HG03520 (cell line): Measurements from ENCODE around the gene NUTF2.
A peak's percentile ranks its signal among the peaks of the same experiment; 100 is the strongest.

Source experiments
- ATAC-seq: cut with Tn5 transposase; IDR thresholded peaks from one replicate; pipeline ENCODE4 v1.9.1; 2021; ENCODE audit warnings: mild to moderate bottlenecking, moderate library complexity; ENCODE audit not compliant: unreplicated experiment

Gene NUTF2

DNA sequence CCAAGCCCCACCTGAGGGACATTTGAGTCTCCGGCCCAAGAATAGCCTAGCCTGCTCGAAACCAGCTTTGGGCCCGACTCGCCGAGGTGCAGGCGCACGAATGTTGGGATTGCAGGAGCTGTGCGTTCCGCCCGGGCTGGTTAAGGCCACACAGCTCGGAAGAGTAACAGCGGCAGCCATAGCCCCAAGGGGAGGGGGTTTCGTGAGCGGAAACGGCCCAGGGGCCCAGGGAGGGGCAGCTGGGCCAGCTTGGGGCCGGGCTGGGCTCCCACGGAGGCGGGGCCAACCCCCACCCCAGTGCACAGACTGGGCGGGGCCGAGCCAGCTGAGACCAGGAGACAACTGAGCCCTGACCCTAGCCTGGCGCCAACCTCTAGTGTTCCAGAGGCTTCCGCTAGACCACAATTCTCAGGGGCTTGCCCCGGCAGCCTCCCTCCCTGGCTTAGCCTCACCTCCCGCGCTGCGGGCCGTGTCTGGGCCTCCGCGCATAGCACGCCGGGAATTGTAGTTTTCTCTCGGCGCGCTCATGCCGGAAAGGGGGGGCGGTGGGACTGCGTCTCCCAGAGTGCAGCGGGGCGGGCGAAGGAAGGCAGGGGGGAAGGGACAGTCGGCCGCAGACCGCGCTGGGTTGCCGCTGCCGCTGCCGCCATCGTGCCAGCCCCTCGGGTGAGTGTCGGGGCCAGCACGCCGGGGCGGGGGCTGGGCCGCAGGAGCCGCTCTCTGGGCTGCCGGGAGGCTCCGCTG is at the start of gene NUTF2:
Gene NUTF2, plus strand, starts transcription at position 614 of the 744 bp plus-strand sequence. CDS start 18,198 bp downstream, outside the sequence.
- peak; percentile 49 for ATAC-seq

GRCh38 chr16:67800338-67800926 is 46.3 kb upstream of the NUTF2 start:
- ATAC-seq: no peak

GRCh38 chr16:67801241-67801640 is 45.5 kb upstream of the NUTF2 start:
- no peak for ATAC-seq

- no peak for ATAC-seq
These were observed 44.9 kb upstream of the NUTF2 start for GRCh38 chr16:67801883-67802282.

DNA sequence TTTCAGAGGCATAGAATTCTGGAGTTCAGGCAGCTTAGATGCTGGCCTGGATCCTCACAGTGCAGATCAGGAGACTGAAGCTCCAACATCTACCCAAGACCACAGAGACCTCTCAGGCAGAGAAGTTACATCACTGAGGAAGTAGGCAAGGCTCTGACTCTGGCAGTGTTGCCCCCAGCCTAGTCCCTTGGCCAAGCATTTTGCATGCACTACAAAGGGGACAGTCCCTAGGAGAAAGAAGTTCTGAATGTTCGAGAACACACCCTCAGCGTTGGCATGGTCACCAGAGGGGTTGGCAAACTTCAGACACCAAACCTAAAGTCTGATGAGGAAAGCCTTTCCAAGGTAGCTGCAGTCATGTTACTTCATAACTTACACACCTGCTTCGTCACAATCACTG is 42.8 kb upstream of the NUTF2 start:
- no peak for ATAC-seq

- no peak for ATAC-seq
These were observed 41.7 kb upstream of the NUTF2 start for GRCh38 chr16:67804853-67805542.

DNA sequence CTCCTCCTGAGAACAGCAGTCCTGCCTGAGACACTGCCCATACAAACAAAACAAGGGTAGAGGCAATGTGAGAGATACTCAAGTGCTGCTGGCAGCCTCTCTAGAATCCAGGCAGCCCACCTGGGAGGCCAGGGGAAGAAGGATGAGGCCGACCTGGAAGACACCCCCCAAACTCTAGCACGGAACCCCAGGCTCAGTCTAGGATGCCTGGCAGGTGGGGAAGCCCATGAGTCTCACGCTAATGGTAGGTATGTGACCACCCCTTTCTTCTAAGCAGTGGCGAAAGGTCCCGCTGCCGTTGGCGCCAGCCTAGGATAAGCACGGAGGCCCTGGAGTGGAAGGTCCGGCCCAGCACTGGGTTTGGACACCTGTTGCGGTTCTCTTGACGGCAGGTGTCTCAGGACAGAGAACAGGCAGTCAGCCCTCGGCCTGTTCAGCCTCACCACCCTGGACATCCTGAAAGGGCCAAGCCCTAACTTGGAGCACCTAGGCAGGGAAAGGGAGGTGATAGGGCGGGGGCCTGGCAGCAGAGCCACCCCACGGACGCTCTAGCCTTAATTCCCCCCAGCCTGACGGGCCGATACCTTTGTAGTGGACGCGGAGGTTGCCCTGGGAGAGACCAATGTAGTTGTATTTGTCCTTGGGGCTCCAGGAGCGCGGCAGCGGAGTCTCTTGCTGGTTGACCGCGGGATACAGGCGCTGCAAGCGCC is 40.9 kb upstream of the NUTF2 start:
- peak; percentile 0 for ATAC-seq

GRCh38 chr16:67806428-67807147 is 40.1 kb upstream of the NUTF2 start, which contains the start of the genes RANBP10 and TSNAXIP1:
TSS of gene RANBP10 (minus strand) at chr16:67806560. CDS start at chr16:67806536, 24 bp downstream.
TSS of gene TSNAXIP1 (plus strand) at chr16:67806889. CDS start at chr16:67807150, 261 bp downstream.
- ATAC-seq: peak; percentile 88

- ATAC-seq: no peak
These were observed 39.5 kb upstream of the NUTF2 start for GRCh38 chr16:67807148-67807682.

- ATAC-seq: no peak
These were observed 34.8 kb upstream of the NUTF2 start for GRCh38 chr16:67811899-67812298.

DNA sequence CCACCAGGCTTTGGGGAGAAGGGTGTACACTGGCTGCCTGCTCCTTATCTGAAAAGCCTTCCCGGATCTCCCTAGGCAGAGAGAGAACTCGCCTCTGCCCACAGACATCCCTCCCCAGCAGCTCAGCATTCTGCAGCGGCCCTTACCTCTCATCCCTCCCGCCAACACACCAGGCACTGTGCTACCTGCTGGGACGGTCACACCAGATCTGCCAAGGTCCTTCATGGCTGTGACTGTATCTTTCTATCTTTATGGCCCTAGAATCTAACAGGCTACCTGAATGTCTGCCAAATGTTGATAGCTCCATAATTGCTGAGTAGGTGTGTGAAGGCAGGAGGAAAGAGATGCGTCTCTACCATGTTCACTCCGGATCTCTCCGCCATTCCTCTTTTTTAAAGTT is 32.2 kb upstream of the NUTF2 start:
- no peak for ATAC-seq

DNA sequence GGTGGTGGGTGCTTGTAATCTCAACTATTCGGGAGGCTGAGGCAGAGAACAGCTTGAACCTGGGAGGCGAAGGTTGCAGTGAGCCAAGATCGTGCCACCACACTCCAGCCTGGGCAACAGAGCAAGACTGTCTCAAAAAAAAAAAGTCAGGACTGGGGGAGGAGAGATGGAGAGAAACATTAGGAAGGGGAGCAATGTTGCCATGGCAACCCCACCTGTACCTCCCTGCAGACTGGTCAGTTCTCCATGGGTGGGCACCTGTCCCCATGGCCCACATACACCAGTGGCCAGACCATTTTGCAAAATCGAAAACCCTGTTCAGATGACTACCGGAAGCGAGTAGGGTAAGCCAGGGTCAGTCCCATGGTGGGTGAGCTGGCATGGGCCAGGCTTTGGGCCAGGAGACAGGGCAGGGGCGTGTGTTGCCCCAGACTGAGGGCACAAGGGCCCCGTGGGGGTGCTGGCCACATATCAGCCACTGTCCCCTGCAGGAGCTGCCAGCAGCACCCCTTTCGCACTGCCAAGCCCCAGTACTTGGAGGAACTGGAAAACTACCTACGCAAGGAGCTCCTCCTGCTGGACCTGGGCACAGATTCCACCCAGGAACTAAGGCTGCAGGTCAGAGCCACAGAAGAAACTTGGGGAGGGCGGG is 26.0 kb upstream of the NUTF2 start:
- no peak for ATAC-seq

DNA sequence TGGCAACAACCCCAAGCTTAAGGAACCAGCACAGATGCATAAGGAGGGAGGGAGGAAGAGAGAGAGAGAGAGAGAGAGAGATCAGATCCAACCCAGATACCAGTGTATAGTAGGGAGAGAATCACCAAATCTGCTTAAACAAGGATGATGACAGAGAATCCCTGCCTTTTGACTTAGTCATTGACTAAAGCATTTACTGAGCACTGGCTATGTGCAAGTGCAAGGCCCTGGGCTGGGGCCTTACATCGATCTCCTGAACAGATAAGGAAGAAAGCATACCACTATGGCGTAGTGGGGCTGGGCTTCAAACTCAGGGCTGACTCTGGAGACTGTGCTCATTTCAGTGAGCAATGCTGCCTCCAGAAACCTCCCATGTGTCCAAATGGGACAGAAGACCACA is 24.2 kb upstream of the NUTF2 start:
- no peak for ATAC-seq

DNA sequence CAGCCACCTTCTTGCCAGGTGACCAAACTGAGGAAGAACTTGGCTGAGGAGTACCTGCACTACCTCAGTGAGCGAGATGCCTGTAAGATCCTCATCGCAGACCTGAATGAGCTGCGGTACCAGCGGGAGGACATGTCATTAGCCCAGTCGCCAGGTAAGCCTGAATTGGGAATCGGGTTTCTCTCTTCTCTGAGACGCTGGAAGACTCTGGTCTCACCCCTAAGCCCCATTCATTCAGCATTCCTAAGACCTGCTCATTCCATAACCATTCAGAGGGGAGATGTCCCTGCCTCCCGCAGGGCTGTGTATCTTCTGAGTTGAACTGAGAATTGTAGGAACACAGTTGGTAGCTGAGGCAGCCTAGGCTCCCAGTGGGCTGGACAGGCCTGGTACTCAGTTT is 21.6 kb upstream of the NUTF2 start:
- no peak for ATAC-seq

GRCh38 chr16:67825906-67826305 is 20.8 kb upstream of the NUTF2 start:
- ATAC-seq: no peak

DNA sequence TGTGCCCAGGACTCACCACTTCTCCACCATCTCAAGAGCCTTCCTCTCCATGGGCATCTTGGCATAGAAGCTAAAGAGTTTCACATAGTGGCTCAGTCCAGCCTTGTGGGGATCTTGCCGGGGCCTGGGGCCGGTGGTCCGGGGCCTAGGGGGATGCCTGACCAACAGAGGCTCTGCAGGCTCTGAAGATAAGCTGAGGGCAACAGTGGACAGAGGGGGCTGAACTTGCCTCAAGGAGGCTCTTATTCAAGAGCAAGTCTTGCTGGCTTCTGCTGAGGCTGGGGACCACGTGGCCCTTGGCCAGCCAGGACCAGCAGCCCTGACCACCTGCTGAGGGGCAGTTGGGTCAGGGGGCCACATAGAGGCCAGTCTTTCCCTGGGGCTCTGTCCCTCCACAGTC is 18.1 kb upstream of the NUTF2 start:
- no peak for ATAC-seq

DNA sequence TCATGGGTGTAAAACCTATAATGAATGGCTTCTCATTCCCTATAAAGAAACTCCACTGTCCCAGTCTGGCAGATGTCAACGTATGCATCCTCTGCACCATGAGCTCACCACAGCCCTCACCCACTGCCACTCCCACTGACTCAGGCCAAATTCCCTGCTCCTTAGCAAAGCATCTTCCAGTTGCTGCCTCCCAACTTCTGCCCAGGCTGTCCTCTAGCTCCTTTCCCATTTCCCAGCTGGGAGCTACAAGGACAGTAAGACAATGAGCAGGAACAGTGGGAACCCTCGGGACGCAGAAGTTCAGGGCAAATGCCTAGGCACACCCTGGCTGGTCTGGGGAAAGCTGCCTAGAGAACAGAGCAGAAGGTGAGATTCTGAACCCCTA is 13.7 kb upstream of the NUTF2 start:
- ATAC-seq: no peak

DNA sequence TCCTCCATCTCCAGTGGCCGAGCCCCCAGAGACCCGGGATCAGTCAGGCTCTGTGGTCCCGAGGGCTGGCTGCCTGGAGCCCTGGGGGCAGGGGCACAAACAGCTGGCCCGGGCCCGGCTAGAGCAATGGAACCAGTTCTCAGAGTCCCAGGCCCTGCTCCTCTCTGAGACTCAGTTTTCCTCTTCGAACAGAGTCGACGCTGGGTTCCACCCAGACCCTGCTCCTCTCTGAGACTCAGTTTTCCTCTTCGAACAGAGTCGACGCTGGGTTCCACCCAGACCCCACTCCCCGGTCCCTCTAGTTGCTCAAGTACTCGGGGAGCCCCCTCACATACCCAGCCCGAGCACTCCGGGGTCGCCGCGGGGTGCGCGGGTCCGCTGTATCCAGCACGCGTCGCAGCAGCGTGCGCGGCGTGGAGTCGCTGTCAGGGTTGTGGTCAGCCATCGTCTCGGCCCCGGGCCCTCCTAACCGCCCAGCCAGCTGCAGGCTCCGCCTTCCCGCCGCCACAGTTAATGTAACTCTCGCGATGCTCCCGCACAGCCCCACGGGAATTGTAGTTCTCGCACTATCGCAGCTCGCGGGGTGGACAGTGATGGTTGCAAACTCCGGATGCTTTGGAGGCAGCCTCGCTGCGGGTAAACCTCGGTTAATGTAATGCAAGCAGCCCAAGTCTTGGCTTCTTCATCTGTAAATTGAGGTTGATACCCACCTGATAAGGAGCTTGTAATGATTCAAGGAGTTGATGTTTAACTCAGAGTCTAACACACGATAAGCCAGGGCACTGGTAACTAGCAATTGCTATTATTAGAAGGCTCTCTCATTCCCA is 13.1 kb upstream of the NUTF2 start:
- peak; percentile 79 for ATAC-seq

DNA sequence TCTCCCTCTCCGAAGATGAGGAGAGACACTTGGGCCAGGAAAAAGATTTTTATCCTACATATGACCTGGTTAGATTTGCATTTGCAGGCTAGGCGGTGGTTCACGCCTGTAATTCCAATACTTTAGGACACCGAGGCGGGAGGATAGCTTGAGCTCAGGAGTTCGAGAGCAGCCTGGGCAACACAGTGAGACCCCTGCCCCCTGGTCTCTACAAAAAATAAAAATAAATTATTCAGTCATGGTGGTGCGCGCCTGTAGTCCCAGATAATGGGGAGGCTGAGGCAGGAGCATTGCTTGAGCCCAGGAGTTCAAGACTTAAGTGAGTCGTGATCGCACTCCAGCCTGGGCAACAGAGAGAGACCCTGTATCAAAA is 12.5 kb upstream of the NUTF2 start:
- no peak for ATAC-seq
